GM12878 (cell line): ENCODE measurements around the gene TBC1D5. TPM values are rescaled to one million over a fixed set of nuclear protein-coding genes. Genes with fewer than 3 reads are reported as not detected.

Experiments
- ATAC-seq: fragments of 200-7000 bp; cut with Tn5 transposase; 3 replicates; pipeline ENCODE4 v1.9.1; 2020; ENCODE audit warnings: mild to moderate bottlenecking, moderate library complexity
- BruUV-seq: library from RNA; stranded (reverse); fragments of 400-500 nt; replicated peaks from 2 replicates; lab custom pipeline; 2021; lab: Mats Ljungman, UMichigan
- CTCF ChIA-PET: fragments of 300-600 bp; sonication (Branson Sonifier 250); formaldehyde crosslinking; extraction: SDS; loops from one replicate; lab custom pipeline; 2021; ENCODE audit warnings: inconsistent platforms; lab: Yijun Ruan, JAX
- POLR2A ChIA-PET: fragments of 350-600 bp; formaldehyde crosslinking; extraction: SDS; loops from one replicate; lab custom pipeline; 2021; ENCODE audit warnings: inconsistent platforms; lab: Charles Lee
- RAD21 ChIA-PET: fragments of 300-600 bp; sonication (Branson Sonifier 250); formaldehyde crosslinking; loops from one replicate; lab custom pipeline; 2023; ENCODE audit warnings: antibody characterized with exemption; ENCODE audit not compliant: unreplicated experiment; lab: Charles Lee
- SMC1A ChIA-PET: fragments of 300-600 bp; sonication (Branson Sonifier 250); formaldehyde crosslinking; loops from one replicate; lab custom pipeline; 2023; ENCODE audit not compliant: unreplicated experiment, uncharacterized antibody; lab: Charles Lee
- DNase-seq: peaks from one replicate; pipeline ENCODE4 v3.0.0-alpha.2; 2011; ENCODE audit warnings: low read depth, low spot score
- FAIRE-seq: peaks from 3 replicates; lab custom pipeline; 2011; peaks lifted over from hg19 to GRCh38; lab: Jason Lieb, UNC
- H2AFZ ChIP-seq: 2 replicates; pipeline ENCODE4 v1.6.0; 2011; ENCODE audit warnings: low read depth, low read length, control low read depth; ENCODE audit not compliant: control insufficient read depth
- H3K27ac ChIP-seq: 2 replicates; pipeline ENCODE4 v1.5.1; 2011; ENCODE audit warnings: control low read depth; ENCODE audit not compliant: control insufficient read depth, insufficient read depth
- H3K27me3 ChIP-seq, 2 experiments: replicated peaks in 1 of 2; 2 replicates each; pipeline versions ENCODE4 v1.6.0 to v1.6.1; 2011; ENCODE audit warnings: low read length in 1 of 2; ENCODE audit not compliant: control insufficient read depth in 2 of 2, insufficient read depth in 2 of 2
- H3K36me3 ChIP-seq, 2 experiments: 2 replicates each; pipeline ENCODE4 v1.5.1; 2011; ENCODE audit warnings: low read length in 1 of 2; ENCODE audit not compliant: control insufficient read depth in 2 of 2, insufficient read depth in 2 of 2
- H3K4me1 ChIP-seq: 2 replicates; pipeline ENCODE4 v1.6.1; 2011; ENCODE audit warnings: mild to moderate bottlenecking, low read length, moderate library complexity, mixed read lengths; ENCODE audit not compliant: control insufficient read depth, insufficient read depth
- H3K4me2 ChIP-seq: 2 replicates; pipeline ENCODE4 v1.6.0; 2011; ENCODE audit warnings: control low read depth; ENCODE audit not compliant: control insufficient read depth, insufficient read depth
- H3K4me3 ChIP-seq: fragments of 200-600 bp; sonication (generic); 2 replicates; pipeline ENCODE4 v1.5.1; 2016
- H3K79me2 ChIP-seq: 2 replicates; pipeline ENCODE4 v1.6.0; 2011; ENCODE audit warnings: low read length; ENCODE audit not compliant: control insufficient read depth, insufficient read depth
- H3K9ac ChIP-seq: 2 replicates; pipeline ENCODE4 v1.8.0; 2011; ENCODE audit warnings: low read length, control low read depth, mixed read lengths; ENCODE audit not compliant: control insufficient read depth, insufficient read depth
- H3K9me3 ChIP-seq: replicated peaks from 3 replicates; pipeline ENCODE4 v1.5.1; 2011; ENCODE audit warnings: mild to moderate bottlenecking, low read length; ENCODE audit not compliant: control insufficient read depth, insufficient read depth
- H4K20me1 ChIP-seq: 2 replicates; pipeline ENCODE4 v1.6.0; 2011; ENCODE audit not compliant: control insufficient read depth, insufficient read depth
- CEBPB ChIP-seq, 2 experiments: fragments of 150-350 bp in 1 of 2; IDR thresholded peaks; 2 replicates each; pipeline ENCODE4 v1.6.1; 2012 to 2014; ENCODE audit warnings: low read depth in 2 of 2, low read length in 2 of 2, borderline replicate concordance in 1 of 2, inconsistent platforms in 1 of 2
- HDAC2 ChIP-seq: fragments of 200-600 bp; sonication (generic); IDR thresholded peaks from 2 replicates; pipeline ENCODE4 v1.6.1; 2017
- RB1 ChIP-seq: fragments of 450-650 bp; formaldehyde crosslinking; IDR thresholded peaks from 2 replicates; pipeline ENCODE4 v1.6.1; 2017; ENCODE audit warnings: mild to moderate bottlenecking, borderline replicate concordance
- SMAD1 ChIP-seq: fragments of 450-650 bp; IDR thresholded peaks from 2 replicates; pipeline ENCODE4 v1.6.1; 2018; ENCODE audit warnings: mild to moderate bottlenecking, low read depth; ENCODE audit not compliant: partially characterized antibody
- SMARCA5 ChIP-seq: fragments of 450-650 bp; IDR thresholded peaks from 2 replicates; pipeline ENCODE4 v1.6.1; 2017; ENCODE audit warnings: mild to moderate bottlenecking
- TAF1 ChIP-seq: IDR thresholded peaks from 2 replicates; pipeline ENCODE4 v1.6.1; 2011; ENCODE audit warnings: mild to moderate bottlenecking, low read depth, low read length, borderline replicate concordance
- WRNIP1 ChIP-seq: IDR thresholded peaks from 2 replicates; pipeline ENCODE4 v1.6.1; 2011; ENCODE audit warnings: low read depth, low read length, improper control_type of control experiment, borderline replicate concordance
- ZBED1 ChIP-seq: IDR thresholded peaks from 2 replicates; pipeline ENCODE4 v1.6.1; 2016; ENCODE audit warnings: borderline replicate concordance
- WGBS: methylation state at CpG from one replicate; pipeline ENCODE4 v1.1.6; 2016; ENCODE audit warnings: low lambda C conversion rate; ENCODE audit not compliant: insufficient replicate concordance, insufficient coverage; ENCODE audit errors: missing lambda C conversion rate; 5-methylcytosine and 5-hydroxymethylcytosine counted together
- in situ Hi-C: fragments of 300-500 bp; cut with MboI; formaldehyde crosslinking; loops from 9 replicates; pipeline ENCODE4 v1.14.3; 2018; ENCODE audit warnings: mixed read lengths
- intact Hi-C: fragments of 100-400 bp; cut with micrococcal nuclease; formaldehyde crosslinking; loops from one replicate; pipeline ENCODE4 v1.14.2; 2022; ENCODE audit not compliant: unreplicated experiment
- polyA plus RNA-seq, 11 experiments: library from polyadenylated mRNA; depleted of rRNA in 4 of 11; unstranded in 6 of 11; stranded (reverse) in 5 of 11; fragments of >200 nt; fragmentation: Nextera tagmentation in 4 of 11; fragmentation: Illumina TruSeq in 1 of 11; extraction: Ambion mirVana in 4 of 11; extraction: Trizol in 1 of 11; gene quantifications; 1 replicate in 1 of 11; 2 replicates in 10 of 11; pipeline versions ENCODE4 v1.2.1 to v1.2.3, GENCODE V29; 2011 to 2016; ENCODE audit warnings: inconsistent platforms in 2 of 11, missing spikeins in 2 of 11, low read depth in 1 of 11
- total RNA-seq, 4 experiments: library from RNA; depleted of rRNA in 3 of 4; stranded (reverse); fragments of >200 nt in 3 of 4; fragmentation: Illumina TruSeq in 1 of 4; extraction: Trizol in 1 of 4; gene quantifications; 2 replicates each; pipeline versions ENCODE4 v1.2.1 to v1.2.3, GENCODE V29; 2013 to 2021
- TF ChIP-seq, protein P1 (sequence below): fragments of 450-650 bp; IDR thresholded peaks from 2 replicates; pipeline ENCODE4 v1.6.1; 2014; ENCODE audit warnings: mild to moderate bottlenecking
- TF ChIP-seq, protein P2 (sequence below): IDR thresholded peaks from 2 replicates; pipeline ENCODE4 v1.6.1; 2012; ENCODE audit warnings: improper control_type of control experiment, low read depth, low read length; ENCODE audit not compliant: insufficient replicate concordance
- TF ChIP-seq, protein P3 (sequence below): fragments of 150-350 bp; IDR thresholded peaks from 2 replicates; pipeline ENCODE4 v1.6.1; 2016; ENCODE audit warnings: low read depth, low read length

The TBC1D5 gene
- total and polyA plus RNA-seq, 10 of the 15 experiments (the other 5 are each of a cell fraction or from before 2014, with no cell fraction given), result 5.5 to 61.0 (median 43.8) TPM

DNA sequence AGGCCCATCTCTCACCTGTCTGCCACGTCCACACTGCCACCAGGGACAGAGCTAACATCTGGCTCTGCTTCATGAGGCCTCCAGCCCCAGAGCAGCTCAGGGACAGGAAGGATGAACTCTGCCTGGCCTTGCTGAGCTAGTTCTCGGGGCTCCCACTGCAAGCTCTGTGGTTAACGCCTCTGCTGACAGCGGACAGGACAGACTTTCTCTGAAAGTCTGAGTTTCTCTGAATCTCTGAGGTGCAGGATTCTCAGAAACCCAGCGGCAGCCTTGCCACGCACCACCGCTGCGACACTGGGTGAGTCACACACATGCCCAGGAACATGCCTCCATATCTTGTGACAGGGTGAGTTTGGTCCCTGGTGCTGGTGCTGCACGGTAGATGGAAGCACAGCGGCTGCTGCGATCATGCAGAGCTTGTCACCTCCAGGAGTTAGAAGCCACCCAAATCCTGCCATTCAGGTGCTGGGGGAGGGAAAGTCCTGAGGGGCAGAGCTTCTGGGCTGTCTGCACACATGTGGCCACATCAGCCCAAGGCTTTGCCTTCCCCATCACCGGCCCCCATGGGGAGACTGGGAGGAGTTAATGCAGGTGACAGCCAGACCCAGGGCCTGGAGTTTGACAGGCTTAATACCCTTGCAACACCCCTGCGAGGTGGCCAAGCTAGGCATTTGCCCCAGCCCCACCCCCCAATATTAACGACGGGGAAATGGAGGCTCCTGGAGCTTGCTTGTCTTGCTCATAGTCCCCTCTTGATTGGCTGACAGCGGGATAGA, 590.6 kb downstream of the TBC1D5 start:
- no TSS peak for BruUV-seq
- Histone ChIP-seq H3K9ac (peak overlapping the region; percentile 11; the same call in 1 of the 2 replicates), H4K20me1 (no peaks in the 10 kb centered on the region), H3K4me2 (peak overlapping the region; percentile 73), H3K4me3 (0 out of 2 replicates have a peak overlapping the region, but pooled peaks have one; percentile 1), H3K27ac (peak overlapping the region; percentile 76), H3K9me3 (peaks cover 6% of the 10 kb centered on the region; the same call in 2 of the 3 replicates), H2AFZ (peak overlapping the region; percentile 77), H3K27me3 (no peaks in the 10 kb centered on the region), H3K79me2 (no peaks in the 10 kb centered on the region), H3K4me1 (peaks cover 25% of the 10 kb centered on the region), H3K36me3 (peaks cover 3 to 17% of the 10 kb centered on the region in 2 experiments; a peak in 3 of 4 replicates)
- CTCF ChIA-PET, result interaction anchor here (0.6 to 3.6 kb wide), 23 partner anchors 9 to 551 kb away, joined by 3 to 13 read pairs (median 4); partner anchors contain the start of gene PLCL2
- POLR2A ChIA-PET, result interaction anchor here (0.6 to 2.0 kb wide), 8 partner anchors 30 to 499 kb away, joined by 3 to 10 read pairs (median 4); no protein-coding TSS in a partner anchor
- intact Hi-C loops, result loop anchor here (1.0 to 10.0 kb wide), 5 partner anchors 31 to 267 kb away; partner anchors contain the start of gene PLCL2
- WGBS, result 25% methylated on average over 16 of the region's 16 CpGs
- FAIRE-seq (peak; percentile 99), ATAC-seq (peak; percentile 96), DNase-seq (peak; percentile 92)
- in situ Hi-C loops, result no loop called here
- SMC1A ChIA-PET, result interaction anchor here (0.7 to 4.6 kb wide), 37 partner anchors 12 to 355 kb away, joined by 3 to 51 read pairs (median 4); partner anchors contain the start of gene PLCL2
- RAD21 ChIA-PET, result interaction anchor here (0.7 to 3.9 kb wide), 34 partner anchors 8 to 350 kb away, joined by 3 to 64 read pairs (median 5); partner anchors contain the start of gene PLCL2
- 0 out of 2 replicates have a peak, but pooled peaks have one; percentile 31 for TF ChIP-seq TAF1
- peak; percentile 65 for TF ChIP-seq SMAD1
- TF ChIP-seq, protein P1, sequence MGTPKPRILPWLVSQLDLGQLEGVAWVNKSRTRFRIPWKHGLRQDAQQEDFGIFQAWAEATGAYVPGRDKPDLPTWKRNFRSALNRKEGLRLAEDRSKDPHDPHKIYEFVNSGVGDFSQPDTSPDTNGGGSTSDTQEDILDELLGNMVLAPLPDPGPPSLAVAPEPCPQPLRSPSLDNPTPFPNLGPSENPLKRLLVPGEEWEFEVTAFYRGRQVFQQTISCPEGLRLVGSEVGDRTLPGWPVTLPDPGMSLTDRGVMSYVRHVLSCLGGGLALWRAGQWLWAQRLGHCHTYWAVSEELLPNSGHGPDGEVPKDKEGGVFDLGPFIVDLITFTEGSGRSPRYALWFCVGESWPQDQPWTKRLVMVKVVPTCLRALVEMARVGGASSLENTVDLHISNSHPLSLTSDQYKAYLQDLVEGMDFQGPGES, result no peak
- TF ChIP-seq, protein P2, sequence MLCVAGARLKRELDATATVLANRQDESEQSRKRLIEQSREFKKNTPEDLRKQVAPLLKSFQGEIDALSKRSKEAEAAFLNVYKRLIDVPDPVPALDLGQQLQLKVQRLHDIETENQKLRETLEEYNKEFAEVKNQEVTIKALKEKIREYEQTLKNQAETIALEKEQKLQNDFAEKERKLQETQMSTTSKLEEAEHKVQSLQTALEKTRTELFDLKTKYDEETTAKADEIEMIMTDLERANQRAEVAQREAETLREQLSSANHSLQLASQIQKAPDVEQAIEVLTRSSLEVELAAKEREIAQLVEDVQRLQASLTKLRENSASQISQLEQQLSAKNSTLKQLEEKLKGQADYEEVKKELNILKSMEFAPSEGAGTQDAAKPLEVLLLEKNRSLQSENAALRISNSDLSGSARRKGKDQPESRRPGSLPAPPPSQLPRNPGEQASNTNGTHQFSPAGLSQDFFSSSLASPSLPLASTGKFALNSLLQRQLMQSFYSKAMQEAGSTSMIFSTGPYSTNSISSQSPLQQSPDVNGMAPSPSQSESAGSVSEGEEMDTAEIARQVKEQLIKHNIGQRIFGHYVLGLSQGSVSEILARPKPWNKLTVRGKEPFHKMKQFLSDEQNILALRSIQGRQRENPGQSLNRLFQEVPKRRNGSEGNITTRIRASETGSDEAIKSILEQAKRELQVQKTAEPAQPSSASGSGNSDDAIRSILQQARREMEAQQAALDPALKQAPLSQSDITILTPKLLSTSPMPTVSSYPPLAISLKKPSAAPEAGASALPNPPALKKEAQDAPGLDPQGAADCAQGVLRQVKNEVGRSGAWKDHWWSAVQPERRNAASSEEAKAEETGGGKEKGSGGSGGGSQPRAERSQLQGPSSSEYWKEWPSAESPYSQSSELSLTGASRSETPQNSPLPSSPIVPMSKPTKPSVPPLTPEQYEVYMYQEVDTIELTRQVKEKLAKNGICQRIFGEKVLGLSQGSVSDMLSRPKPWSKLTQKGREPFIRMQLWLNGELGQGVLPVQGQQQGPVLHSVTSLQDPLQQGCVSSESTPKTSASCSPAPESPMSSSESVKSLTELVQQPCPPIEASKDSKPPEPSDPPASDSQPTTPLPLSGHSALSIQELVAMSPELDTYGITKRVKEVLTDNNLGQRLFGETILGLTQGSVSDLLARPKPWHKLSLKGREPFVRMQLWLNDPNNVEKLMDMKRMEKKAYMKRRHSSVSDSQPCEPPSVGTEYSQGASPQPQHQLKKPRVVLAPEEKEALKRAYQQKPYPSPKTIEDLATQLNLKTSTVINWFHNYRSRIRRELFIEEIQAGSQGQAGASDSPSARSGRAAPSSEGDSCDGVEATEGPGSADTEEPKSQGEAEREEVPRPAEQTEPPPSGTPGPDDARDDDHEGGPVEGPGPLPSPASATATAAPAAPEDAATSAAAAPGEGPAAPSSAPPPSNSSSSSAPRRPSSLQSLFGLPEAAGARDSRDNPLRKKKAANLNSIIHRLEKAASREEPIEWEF, result peak; percentile 23
- TF ChIP-seq SMARCA5, result peak; percentile 75; the same call in 1 of the 2 replicates
- no peak for TF ChIP-seq CEBPB (IDR thresholded peaks at IDR 0.05; ENCODE audit: borderline replicate concordance in 1 of 2, low read depth in 2 of 2, low read length in 2 of 2)
- no peak for TF ChIP-seq HDAC2
- TF ChIP-seq ZBED1, result peak; percentile 80; the same call in 1 of the 2 replicates
- TF ChIP-seq, protein P3, sequence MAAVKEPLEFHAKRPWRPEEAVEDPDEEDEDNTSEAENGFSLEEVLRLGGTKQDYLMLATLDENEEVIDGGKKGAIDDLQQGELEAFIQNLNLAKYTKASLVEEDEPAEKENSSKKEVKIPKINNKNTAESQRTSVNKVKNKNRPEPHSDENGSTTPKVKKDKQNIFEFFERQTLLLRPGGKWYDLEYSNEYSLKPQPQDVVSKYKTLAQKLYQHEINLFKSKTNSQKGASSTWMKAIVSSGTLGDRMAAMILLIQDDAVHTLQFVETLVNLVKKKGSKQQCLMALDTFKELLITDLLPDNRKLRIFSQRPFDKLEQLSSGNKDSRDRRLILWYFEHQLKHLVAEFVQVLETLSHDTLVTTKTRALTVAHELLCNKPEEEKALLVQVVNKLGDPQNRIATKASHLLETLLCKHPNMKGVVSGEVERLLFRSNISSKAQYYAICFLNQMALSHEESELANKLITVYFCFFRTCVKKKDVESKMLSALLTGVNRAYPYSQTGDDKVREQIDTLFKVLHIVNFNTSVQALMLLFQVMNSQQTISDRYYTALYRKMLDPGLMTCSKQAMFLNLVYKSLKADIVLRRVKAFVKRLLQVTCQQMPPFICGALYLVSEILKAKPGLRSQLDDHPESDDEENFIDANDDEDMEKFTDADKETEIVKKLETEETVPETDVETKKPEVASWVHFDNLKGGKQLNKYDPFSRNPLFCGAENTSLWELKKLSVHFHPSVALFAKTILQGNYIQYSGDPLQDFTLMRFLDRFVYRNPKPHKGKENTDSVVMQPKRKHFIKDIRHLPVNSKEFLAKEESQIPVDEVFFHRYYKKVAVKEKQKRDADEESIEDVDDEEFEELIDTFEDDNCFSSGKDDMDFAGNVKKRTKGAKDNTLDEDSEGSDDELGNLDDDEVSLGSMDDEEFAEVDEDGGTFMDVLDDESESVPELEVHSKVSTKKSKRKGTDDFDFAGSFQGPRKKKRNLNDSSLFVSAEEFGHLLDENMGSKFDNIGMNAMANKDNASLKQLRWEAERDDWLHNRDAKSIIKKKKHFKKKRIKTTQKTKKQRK, result no peak
- TF ChIP-seq RB1, result 0 out of 2 replicates have a peak, but pooled peaks have one; percentile 45
- TF ChIP-seq WRNIP1, result peak; percentile 27; the same call in 1 of the 2 replicates
